HepG2 (cell line): Measurements from ENCODE around the gene AP3B2. TPM values are rescaled to one million over a fixed set of nuclear protein-coding genes. Genes with fewer than 3 reads are reported as not detected.

Source experiments
- AGO2 ChIP-seq: fragments of 200-400 bp; formaldehyde crosslinking; optimal IDR thresholded peaks from 2 replicates; pipeline ENCODE3; 2017; ENCODE audit warnings: mild to moderate bottlenecking, low read depth, low read length, moderate library complexity
- ASH2L ChIP-seq: fragments of 300-600, 200-600 bp; sonication (generic); IDR thresholded peaks from 2 replicates; pipeline ENCODE4 v1.7.0; 2017; ENCODE audit warnings: low read depth, mild to moderate bottlenecking, moderate library complexity, mixed read lengths, low read length; ENCODE audit not compliant: insufficient read length
- DNMT3B ChIP-seq: conservative IDR thresholded peaks from 2 replicates; pipeline ENCODE4 v1.6.1; 2016; ENCODE audit warnings: missing biosample characterization, control low read depth
- DZIP1 ChIP-seq: sonication (generic); formaldehyde crosslinking; IDR thresholded peaks from 2 replicates; pipeline ENCODE4 v1.5.0; 2020; ENCODE audit warnings: mild to moderate bottlenecking, missing genetic modification reagents
- E2F5 ChIP-seq: sonication (generic); formaldehyde crosslinking; conservative IDR thresholded peaks from 2 replicates; pipeline ENCODE4 v1.4.0; 2020; ENCODE audit warnings: missing genetic modification reagents
- ERF ChIP-seq: IDR thresholded peaks from 2 replicates; pipeline ENCODE4 v1.6.1; 2018; ENCODE audit warnings: missing biosample characterization, missing genetic modification reagents
- GATAD2A ChIP-seq: IDR thresholded peaks from 2 replicates; pipeline ENCODE4 v1.6.1; 2016
- HNRNPK ChIP-seq: fragments of 200-400 bp; formaldehyde crosslinking; IDR thresholded peaks from 2 replicates; pipeline ENCODE4 v1.6.1; 2018; ENCODE audit warnings: low read length, low read depth, moderate library complexity, mild to moderate bottlenecking; ENCODE audit not compliant: poor library complexity, severe bottlenecking
- MIER3 ChIP-seq: IDR thresholded peaks from 2 replicates; pipeline ENCODE4 v1.6.1; 2016; ENCODE audit warnings: missing compliant biosample characterization, borderline replicate concordance
- NFATC3 ChIP-seq: sonication (generic); formaldehyde crosslinking; IDR thresholded peaks from 2 replicates; pipeline ENCODE4 v1.5.1; 2020; ENCODE audit warnings: mild to moderate bottlenecking, missing genetic modification reagents
- PLRG1 ChIP-seq: fragments of 450-650 bp; conservative IDR thresholded peaks from 2 replicates; pipeline ENCODE4 v1.6.1; 2016
- SRSF4 ChIP-seq: fragments of 200-400 bp; formaldehyde crosslinking; IDR thresholded peaks from one replicate; pipeline ENCODE4 v1.6.1; 2018; ENCODE audit warnings: mild to moderate bottlenecking, low read depth, low read length, moderate library complexity; ENCODE audit not compliant: poor library complexity, severe bottlenecking
- SRY ChIP-seq: sonication (generic); formaldehyde crosslinking; IDR thresholded peaks from 2 replicates; pipeline ENCODE4 v1.8.0; 2022; ENCODE audit warnings: mild to moderate bottlenecking, missing genetic modification reagents
- TEF ChIP-seq: sonication (generic); formaldehyde crosslinking; IDR thresholded peaks from 2 replicates; pipeline ENCODE4 v1.5.0; 2020; ENCODE audit warnings: missing genetic modification reagents
- TFAP4 ChIP-seq: sonication (generic); IDR thresholded peaks from 2 replicates; pipeline ENCODE4 v1.6.1; 2016; ENCODE audit warnings: low read depth, borderline replicate concordance
- TRIM22 ChIP-seq: fragments of 450-650 bp; IDR thresholded peaks from 2 replicates; pipeline ENCODE4 v1.6.1; 2017
- ZBTB7B ChIP-seq: sonication (generic); formaldehyde crosslinking; IDR thresholded peaks from 2 replicates; pipeline ENCODE4 v1.4.0; 2020; ENCODE audit warnings: missing genetic modification reagents
- ZFP37 ChIP-seq: sonication (generic); formaldehyde crosslinking; IDR thresholded peaks from 2 replicates; pipeline ENCODE4 v1.4.0; 2020; ENCODE audit warnings: missing genetic modification reagents, borderline replicate concordance
- ZNF281 ChIP-seq: sonication (generic); formaldehyde crosslinking; IDR thresholded peaks from 2 replicates; pipeline ENCODE4 v1.4.0; 2020; ENCODE audit warnings: missing genetic modification reagents, borderline replicate concordance
- ZNF335 ChIP-seq: sonication (generic); formaldehyde crosslinking; IDR thresholded peaks from 2 replicates; pipeline ENCODE4 v1.4.0; 2020; ENCODE audit warnings: missing genetic modification reagents
- ZNF605 ChIP-seq: sonication (generic); formaldehyde crosslinking; IDR thresholded peaks from 2 replicates; pipeline ENCODE4 v1.8.0; 2022; ENCODE audit warnings: mild to moderate bottlenecking, missing genetic modification reagents
- polyA plus RNA-seq, 8 experiments: library from polyadenylated mRNA; depleted of rRNA in 3 of 8; stranded (reverse) in 7 of 8; unstranded in 1 of 8; fragments of >200 nt; fragmentation: Illumina TruSeq in 4 of 8; extraction: Trizol in 4 of 8; gene quantifications; 2 replicates each; pipeline versions ENCODE4 v1.2.1 to v1.2.3, GENCODE V29; 2011 to 2016; ENCODE audit warnings: low read depth in 4 of 8, missing spikeins in 1 of 8, mixed read lengths in 1 of 8; ENCODE audit not compliant: insufficient read depth in 1 of 8
- total RNA-seq, 5 experiments: library from RNA; depleted of rRNA; stranded (reverse); fragments of >200 nt; fragmentation: Illumina TruSeq; extraction: Trizol; gene quantifications; 2 replicates each; pipeline ENCODE4 v1.2.3, GENCODE V29; 2016; ENCODE audit warnings: low read depth in 1 of 5

AP3B2 gene
- total and polyA plus RNA-seq, 2 of the 13 experiments (the other 11 are each of a cell fraction or from before 2014, with no cell fraction given), result not detected

- no peak for TF ChIP-seq DZIP1 (CRISPR knock-in tag)
- 0 out of 2 replicates have a peak, but pooled peaks have one; percentile 15 for TF ChIP-seq GATAD2A (CRISPR knock-in tag)
- 0 out of 2 replicates have a peak, but pooled peaks have one; percentile 44 for TF ChIP-seq ZNF335
- no peak for TF ChIP-seq TRIM22
- TF ChIP-seq ZBTB7B (CRISPR knock-in tag), result no peak
- TF ChIP-seq NFATC3 (CRISPR knock-in tag), result peak; percentile 55; the same call in 1 of the 2 replicates
- TF ChIP-seq SRSF4, result no peak
- peak; percentile 94 for TF ChIP-seq ERF (CRISPR knock-in tag)
- no peak for TF ChIP-seq MIER3 (CRISPR knock-in tag)
- no peak for TF ChIP-seq AGO2
- no peak for TF ChIP-seq TFAP4
- no peak; the same call in 1 of the 2 replicates for TF ChIP-seq ZNF605 (CRISPR knock-in tag)
- TF ChIP-seq HNRNPK, result no peak
- TF ChIP-seq ASH2L, result no peak
- peak; percentile 90 for TF ChIP-seq SRY (CRISPR knock-in tag)
- 0 out of 2 replicates have a peak, but pooled peaks have one; percentile 36 for TF ChIP-seq E2F5
- TF ChIP-seq ZNF281, result 0 out of 2 replicates have a peak, but pooled peaks have one; percentile 38
- peak; percentile 65; the same call in 1 of the 2 replicates for TF ChIP-seq TEF (CRISPR knock-in tag)
- TF ChIP-seq PLRG1, result no peak
- TF ChIP-seq ZFP37 (CRISPR knock-in tag), result peak; percentile 95
- no peak; the same call in 1 of the 2 replicates for TF ChIP-seq DNMT3B (CRISPR knock-in tag)
These were observed 46.5 kb downstream of the AP3B2 start (continued) for GRCh38 chr15:82663186-82663600.
